Neural progenitor cell (in vitro differentiated cells): ENCODE results near the gene IGSF6. TPM values are rescaled to one million over a fixed set of nuclear protein-coding genes. Genes with fewer than 3 reads are reported as not detected.
"Not testable (repeated sequence)": the region's sequence is repeated elsewhere in the genome, so short reads cannot be mapped to it uniquely, and the experiment has no call there.

ENCODE experiments used
- DNase-seq: peaks from one replicate; pipeline ENCODE4 v3.0.0-alpha.2; 2016; ENCODE audit warnings: low spot score
- H2AFZ ChIP-seq: fragments of 200-600 bp; sonication (generic); replicated peaks from 2 replicates; pipeline ENCODE4 v1.6.1; 2016; ENCODE audit warnings: antibody characterized with exemption
- H3F3A ChIP-seq: fragments of 200-600 bp; sonication (generic); 2 replicates; pipeline ENCODE4 v1.6.1; 2016; ENCODE audit warnings: antibody characterized with exemption, low read depth
- H3K27ac ChIP-seq: fragments of 200-600 bp; sonication (generic); 2 replicates; pipeline ENCODE4 v1.5.1; 2016; ENCODE audit warnings: mild to moderate bottlenecking
- H3K27me3 ChIP-seq: fragments of 200-600 bp; sonication (generic); 2 replicates; pipeline ENCODE4 v1.6.1; 2016; ENCODE audit warnings: mild to moderate bottlenecking, moderate library complexity
- H3K36me3 ChIP-seq: fragments of 200-600 bp; sonication (generic); 2 replicates; pipeline ENCODE4 v1.5.1; 2016
- H3K4me1 ChIP-seq: fragments of 200-600 bp; sonication (generic); 2 replicates; pipeline ENCODE4 v1.6.1; 2016; ENCODE audit warnings: mixed run types
- H3K4me2 ChIP-seq: fragments of 200-600 bp; sonication (generic); 2 replicates; pipeline ENCODE4 v1.6.1; 2016
- H3K4me3 ChIP-seq: fragments of 200-600 bp; sonication (generic); 2 replicates; pipeline ENCODE4 v1.5.1; 2016
- H3K79me2 ChIP-seq: fragments of 200-600 bp; sonication (generic); 2 replicates; pipeline ENCODE4 v1.6.1; 2016; ENCODE audit warnings: low read depth
- H3K9ac ChIP-seq: fragments of 200-600 bp; sonication (generic); 2 replicates; pipeline ENCODE4 v1.6.1; 2016
- H3K9me3 ChIP-seq: fragments of 200-600 bp; sonication (generic); 2 replicates; pipeline ENCODE4 v1.5.1; 2016; ENCODE audit warnings: low read depth
- H4K20me1 ChIP-seq: fragments of 200-600 bp; sonication (generic); 2 replicates; pipeline ENCODE4 v1.6.1; 2016; ENCODE audit warnings: low read depth
- H3K27ac Mint-ChIP-seq: 3 replicates; pipeline ENCODE4 v1.8.0; 2021; ENCODE audit warnings: mixed read lengths
- H3K27me3 Mint-ChIP-seq: 2 replicates; pipeline ENCODE4 v1.8.0; 2022; ENCODE audit warnings: low read depth, mild to moderate bottlenecking, inconsistent platforms, moderate library complexity, mixed read lengths; ENCODE audit not compliant: insufficient read depth
- H3K36me3 Mint-ChIP-seq: 3 replicates; pipeline ENCODE4 v1.8.0; 2021; ENCODE audit warnings: mixed read lengths
- H3K4me1 Mint-ChIP-seq: 3 replicates; pipeline ENCODE4 v1.8.0; 2021; ENCODE audit warnings: mixed read lengths
- H3K4me3 Mint-ChIP-seq: 3 replicates; pipeline ENCODE4 v1.8.0; 2021; ENCODE audit warnings: mild to moderate bottlenecking, moderate library complexity, mixed read lengths
- H3K9me3 Mint-ChIP-seq: 3 replicates; pipeline ENCODE4 v1.8.0; 2020; ENCODE audit warnings: mixed read lengths
- EZH2 ChIP-seq: fragments of 200-600 bp; sonication (generic); IDR thresholded peaks from 2 replicates; pipeline ENCODE4 v1.6.1; 2017; ENCODE audit warnings: antibody characterized with exemption, mild to moderate bottlenecking, moderate library complexity
- EZH2phosphoT487 ChIP-seq: fragments of 200-600 bp; sonication (generic); IDR thresholded peaks from 2 replicates; pipeline ENCODE4 v1.6.1; 2017; ENCODE audit warnings: antibody characterized with exemption
- total RNA-seq: library from RNA; depleted of rRNA; stranded (reverse); fragments of >200 nt; gene quantifications from 2 replicates; pipeline ENCODE4 v1.2.3, GENCODE V29; 2015; ENCODE audit warnings: low replicate concordance
- TF ChIP-seq, protein P1 (sequence below): fragments of 200-600 bp; sonication (generic); IDR thresholded peaks from 2 replicates; pipeline ENCODE4 v1.5.1; 2017; ENCODE audit warnings: antibody characterized with exemption, mild to moderate bottlenecking

IGSF6 gene
- total RNA-seq, 1 donor from 2014 or later, result not detected

DNA sequence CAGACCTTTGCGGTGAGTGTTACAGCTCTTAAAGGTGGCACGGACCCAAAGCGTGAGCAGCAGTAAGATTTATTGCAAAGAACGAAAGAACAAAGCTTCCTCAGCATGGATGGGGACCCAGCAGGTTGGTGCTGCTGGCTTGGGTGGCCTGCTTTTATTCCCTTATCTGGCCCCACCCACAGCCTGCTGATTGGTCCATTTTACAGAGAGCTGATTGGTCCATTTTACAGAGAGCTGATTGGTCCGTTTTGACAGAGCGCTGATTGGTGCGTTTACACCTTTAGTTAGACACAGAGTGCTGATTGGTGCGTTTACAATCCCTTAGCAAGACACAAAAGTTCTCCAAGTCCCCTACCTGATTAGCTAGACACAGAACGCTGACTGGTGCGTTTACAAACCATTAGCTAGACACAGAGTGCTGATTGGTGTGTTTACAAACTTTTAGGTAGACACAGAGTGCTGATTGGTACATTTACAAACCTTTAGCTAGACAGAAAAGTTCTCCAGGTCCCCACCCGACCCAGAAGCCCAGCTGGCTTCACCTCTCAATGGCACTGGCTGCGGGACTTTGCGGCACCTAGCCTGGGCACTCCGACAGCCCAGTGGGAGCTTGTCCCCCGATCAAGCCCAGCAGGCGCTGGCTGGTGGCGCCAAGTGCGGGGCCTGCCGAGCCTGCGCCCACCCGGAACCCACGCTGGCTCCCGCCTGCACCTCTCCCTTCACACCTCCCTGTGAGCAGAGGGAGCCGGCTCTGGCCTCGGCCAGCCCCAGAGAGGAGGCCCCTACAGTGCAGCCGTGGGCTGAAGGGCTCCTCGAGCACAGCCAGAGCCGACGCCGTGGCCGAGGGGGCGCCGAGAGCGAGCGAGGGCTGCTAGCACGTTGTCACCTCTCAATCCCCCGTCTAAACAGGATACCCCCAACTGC is 22.5 kb downstream of the IGSF6 start:
- not testable (repeated sequence) for H3K4me3 ChIP-seq, H2AFZ ChIP-seq, H3K27me3 ChIP-seq, H3K4me2 ChIP-seq, H3K27ac Mint-ChIP-seq, H3F3A ChIP-seq, H3K27me3 Mint-ChIP-seq, H3K4me3 Mint-ChIP-seq, H3K9ac ChIP-seq, H3K79me2 ChIP-seq, DNase-seq, H3K9me3 Mint-ChIP-seq, H4K20me1 ChIP-seq, H3K27ac ChIP-seq, H3K4me1 ChIP-seq, H3K9me3 ChIP-seq, H3K4me1 Mint-ChIP-seq
- H3K36me3 Mint-ChIP-seq, result peaks cover 48% of the 10 kb centered on the region
- H3K36me3 ChIP-seq, result peaks cover 10% of the 10 kb centered on the region

DNA sequence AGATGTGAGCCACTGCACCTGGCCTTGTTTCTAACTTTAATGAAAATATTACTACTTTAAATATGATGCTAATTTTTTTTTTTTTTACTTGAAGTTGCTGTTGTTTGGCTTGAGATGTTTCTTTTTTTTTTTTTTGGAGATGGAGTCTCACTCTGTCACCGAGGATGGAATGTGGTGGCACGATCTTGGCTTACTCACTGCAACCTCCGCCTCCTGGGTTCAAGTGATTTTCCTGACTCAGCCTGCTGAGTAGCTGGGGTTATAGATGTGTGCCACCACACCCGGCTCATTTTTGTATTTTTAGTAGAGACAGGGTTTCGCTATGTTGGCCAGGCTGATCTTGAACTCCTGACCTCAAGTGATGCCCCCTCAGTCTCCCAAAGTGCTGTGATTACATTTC is 23.6 kb downstream of the IGSF6 start:
- Mint-ChIP-seq H3K36me3 (peaks cover 52% of the 10 kb centered on the region), H3K27me3 (peaks cover 2% of the 10 kb centered on the region), H3K4me3 (no peak overlapping the region), H3K4me1 (peaks cover 2% of the 10 kb centered on the region), H3K27ac (no peak overlapping the region), H3K9me3 (peaks cover 4% of the 10 kb centered on the region)
- H3K9ac ChIP-seq, result no peak overlapping the region
- H3K79me2 ChIP-seq, result no peaks in the 10 kb centered on the region
- H3K27me3 ChIP-seq, result no peaks in the 10 kb centered on the region
- no peak for DNase-seq
- no peaks in the 10 kb centered on the region for H3K4me1 ChIP-seq
- no peak overlapping the region for H3K4me2 ChIP-seq
- H4K20me1 ChIP-seq, result no peaks in the 10 kb centered on the region
- H3K36me3 ChIP-seq, result peaks cover 11% of the 10 kb centered on the region
- H3F3A ChIP-seq, result no peaks in the 10 kb centered on the region
- no peaks in the 10 kb centered on the region for H3K9me3 ChIP-seq
- no peak overlapping the region for H2AFZ ChIP-seq
- no peak overlapping the region for H3K4me3 ChIP-seq
- no peak overlapping the region for H3K27ac ChIP-seq
- TF ChIP-seq, protein P1, sequence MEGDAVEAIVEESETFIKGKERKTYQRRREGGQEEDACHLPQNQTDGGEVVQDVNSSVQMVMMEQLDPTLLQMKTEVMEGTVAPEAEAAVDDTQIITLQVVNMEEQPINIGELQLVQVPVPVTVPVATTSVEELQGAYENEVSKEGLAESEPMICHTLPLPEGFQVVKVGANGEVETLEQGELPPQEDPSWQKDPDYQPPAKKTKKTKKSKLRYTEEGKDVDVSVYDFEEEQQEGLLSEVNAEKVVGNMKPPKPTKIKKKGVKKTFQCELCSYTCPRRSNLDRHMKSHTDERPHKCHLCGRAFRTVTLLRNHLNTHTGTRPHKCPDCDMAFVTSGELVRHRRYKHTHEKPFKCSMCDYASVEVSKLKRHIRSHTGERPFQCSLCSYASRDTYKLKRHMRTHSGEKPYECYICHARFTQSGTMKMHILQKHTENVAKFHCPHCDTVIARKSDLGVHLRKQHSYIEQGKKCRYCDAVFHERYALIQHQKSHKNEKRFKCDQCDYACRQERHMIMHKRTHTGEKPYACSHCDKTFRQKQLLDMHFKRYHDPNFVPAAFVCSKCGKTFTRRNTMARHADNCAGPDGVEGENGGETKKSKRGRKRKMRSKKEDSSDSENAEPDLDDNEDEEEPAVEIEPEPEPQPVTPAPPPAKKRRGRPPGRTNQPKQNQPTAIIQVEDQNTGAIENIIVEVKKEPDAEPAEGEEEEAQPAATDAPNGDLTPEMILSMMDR, result no peak
- no peak for TF ChIP-seq EZH2
- TF ChIP-seq EZH2phosphoT487, result no peak

DNA sequence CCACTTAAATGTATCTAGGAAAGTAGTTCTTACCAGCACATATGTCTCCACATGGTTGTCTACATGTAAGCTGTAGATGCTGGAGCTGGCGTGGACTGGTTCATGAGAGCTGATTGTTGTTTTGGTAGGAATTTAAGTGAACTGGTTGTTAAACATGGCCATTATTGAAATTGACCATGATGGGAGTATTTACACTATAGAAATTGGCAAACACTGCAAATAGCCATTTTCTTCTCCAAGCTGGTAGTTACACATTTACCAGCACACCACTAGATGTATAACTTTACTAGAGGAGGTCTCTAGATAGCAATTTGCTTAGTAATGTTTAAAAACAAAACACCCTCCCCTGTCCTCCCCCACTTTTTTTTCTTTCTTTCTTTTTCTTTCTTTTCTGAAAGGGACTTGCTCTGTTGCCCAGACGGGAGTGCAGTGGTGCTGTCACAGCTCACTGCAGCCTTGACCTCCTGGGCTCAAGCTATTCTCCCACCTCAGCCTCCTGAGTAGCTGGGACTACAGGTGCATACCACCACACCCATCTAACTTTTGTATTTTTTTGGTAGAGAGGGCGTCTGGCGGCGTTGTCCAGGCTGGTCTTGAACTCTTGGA is 24.2 kb downstream of the IGSF6 start:
- Histone ChIP-seq H4K20me1 (no peaks in the 10 kb centered on the region), H3K27ac (no peak overlapping the region), H3K4me3 (no peak overlapping the region), H3K27me3 (no peaks in the 10 kb centered on the region), H3F3A (no peaks in the 10 kb centered on the region), H3K9me3 (no peaks in the 10 kb centered on the region), H3K4me2 (no peak overlapping the region), H3K9ac (no peak overlapping the region), H3K36me3 (peaks cover 11% of the 10 kb centered on the region), H2AFZ (no peak overlapping the region), H3K4me1 (no peaks in the 10 kb centered on the region), H3K79me2 (no peaks in the 10 kb centered on the region)
- H3K9me3 Mint-ChIP-seq, result peaks cover 4% of the 10 kb centered on the region
- H3K27me3 Mint-ChIP-seq, result peaks cover 2% of the 10 kb centered on the region
- no peak for DNase-seq
- H3K27ac Mint-ChIP-seq, result no peak overlapping the region
- TF ChIP-seq EZH2 (no peak), EZH2phosphoT487 (no peak)
- TF ChIP-seq, protein P1, result no peak
- peaks cover 55% of the 10 kb centered on the region for H3K36me3 Mint-ChIP-seq
- peaks cover 2% of the 10 kb centered on the region for H3K4me1 Mint-ChIP-seq
- H3K4me3 Mint-ChIP-seq, result no peak overlapping the region
